WTC11 (cell line): ENCODE results near the gene PLXDC1. TPM values are rescaled to one million over a fixed set of nuclear protein-coding genes. Genes with fewer than 3 reads are reported as not detected.
A peak's percentile ranks its signal among the peaks of the same experiment; 100 is the strongest.

Source experiments
- CREM ChIP-seq: sonication (generic); formaldehyde crosslinking; IDR thresholded peaks from 2 replicates; pipeline ENCODE4 v1.8.1; 2022; ENCODE audit warnings: mild to moderate bottlenecking, missing genetic modification reagents, moderate library complexity
- ESRRA ChIP-seq: sonication (generic); formaldehyde crosslinking; IDR thresholded peaks from 2 replicates; pipeline ENCODE4 v1.8.1; 2022; ENCODE audit warnings: mild to moderate bottlenecking, missing genetic modification reagents, borderline replicate concordance
- FOXP1 ChIP-seq: sonication (generic); formaldehyde crosslinking; IDR thresholded peaks from 2 replicates; pipeline ENCODE4 v1.8.0; 2022; ENCODE audit warnings: missing genetic modification reagents, mild to moderate bottlenecking, moderate library complexity, borderline replicate concordance
- GTF2I ChIP-seq: fragments of 250-450 bp; sonication (Bioruptor Pico); conservative IDR thresholded peaks from 2 replicates; pipeline ENCODE4 v1.4.0; 2021; ENCODE audit warnings: mild to moderate bottlenecking
- JUN ChIP-seq: sonication (generic); formaldehyde crosslinking; IDR thresholded peaks from 2 replicates; pipeline ENCODE4 v1.8.0; 2023; ENCODE audit warnings: mild to moderate bottlenecking, missing genetic modification reagents
- KAT7 ChIP-seq: sonication (generic); formaldehyde crosslinking; IDR thresholded peaks from 2 replicates; pipeline ENCODE4 v1.8.1; 2023; ENCODE audit warnings: missing genetic modification reagents, mild to moderate bottlenecking, borderline replicate concordance
- NR1H2 ChIP-seq: sonication (generic); formaldehyde crosslinking; IDR thresholded peaks from 2 replicates; pipeline ENCODE4 v1.9.0; 2021; ENCODE audit warnings: mild to moderate bottlenecking, moderate library complexity, missing genetic modification reagents
- SP1 ChIP-seq: sonication (generic); formaldehyde crosslinking; conservative IDR thresholded peaks from 2 replicates; pipeline ENCODE4 v1.8.1; 2022; ENCODE audit warnings: missing genetic modification reagents
- TCF7 ChIP-seq: sonication (generic); formaldehyde crosslinking; IDR thresholded peaks from 2 replicates; pipeline ENCODE4 v1.8.0; 2022; ENCODE audit warnings: mild to moderate bottlenecking, low read depth, missing genetic modification reagents, moderate library complexity
- TP53 ChIP-seq: sonication (generic); formaldehyde crosslinking; IDR thresholded peaks from 2 replicates; pipeline ENCODE4 v1.8.1; 2023; ENCODE audit warnings: mild to moderate bottlenecking, missing genetic modification reagents
- ZNF232 ChIP-seq: sonication (generic); formaldehyde crosslinking; IDR thresholded peaks from 2 replicates; pipeline ENCODE4 v1.8.0; 2022; ENCODE audit warnings: mild to moderate bottlenecking, missing genetic modification reagents
- ZNF396 ChIP-seq: fragments of 250-450 bp; sonication (Bioruptor Pico); IDR thresholded peaks from 2 replicates; pipeline ENCODE4 v1.8.0; 2021; ENCODE audit warnings: mild to moderate bottlenecking, moderate library complexity, borderline replicate concordance
- ZNF423 ChIP-seq: fragments of 250-450 bp; sonication (Bioruptor Pico); IDR thresholded peaks from 2 replicates; pipeline ENCODE4 v2.1.2; 2022; ENCODE audit warnings: mild to moderate bottlenecking, moderate library complexity
- ZNF671 ChIP-seq: fragments of 250-450 bp; sonication (Bioruptor Pico); IDR thresholded peaks from 2 replicates; pipeline ENCODE4 v1.8.0; 2021; ENCODE audit warnings: mild to moderate bottlenecking
- total RNA-seq: library from RNA; stranded (reverse); gene quantifications from 3 replicates; pipeline ENCODE4 v1.2.3, GENCODE V29; 2021
- TF ChIP-seq, protein P1 (sequence below): sonication (generic); formaldehyde crosslinking; conservative IDR thresholded peaks from 2 replicates; pipeline ENCODE4 v1.8.1; 2022; ENCODE audit warnings: mild to moderate bottlenecking, missing genetic modification reagents
- TF ChIP-seq, protein P2 (sequence below): sonication (generic); formaldehyde crosslinking; IDR thresholded peaks from 2 replicates; pipeline ENCODE4 v1.8.1; 2023; ENCODE audit warnings: mild to moderate bottlenecking, missing genetic modification reagents, borderline replicate concordance
- TF ChIP-seq, protein P3 (sequence below): sonication (generic); formaldehyde crosslinking; conservative IDR thresholded peaks from 2 replicates; pipeline ENCODE4 v1.8.1; 2023; ENCODE audit warnings: mild to moderate bottlenecking, low read depth, missing genetic modification reagents, moderate library complexity
- TF ChIP-seq, protein P4 (sequence below): sonication (generic); formaldehyde crosslinking; IDR thresholded peaks from 2 replicates; pipeline ENCODE4 v1.8.1; 2023; ENCODE audit warnings: mild to moderate bottlenecking, moderate library complexity, missing genetic modification reagents
- TF ChIP-seq, protein P5 (sequence below): sonication (generic); formaldehyde crosslinking; IDR thresholded peaks from 2 replicates; pipeline ENCODE4 v1.8.0; 2023; ENCODE audit warnings: missing genetic modification reagents
- TF ChIP-seq, protein P6 (sequence below): fragments of 250-450 bp; sonication (Bioruptor Pico); IDR thresholded peaks from 2 replicates; pipeline ENCODE4 v1.9.0; 2021; ENCODE audit warnings: mild to moderate bottlenecking, borderline replicate concordance
- TF ChIP-seq, protein P7 (sequence below): fragments of 250-450 bp; sonication (Bioruptor Pico); IDR thresholded peaks from 2 replicates; pipeline ENCODE4 v1.9.0; 2021; ENCODE audit warnings: mild to moderate bottlenecking
- TF ChIP-seq, protein P8 (sequence below): sonication (generic); formaldehyde crosslinking; IDR thresholded peaks from 2 replicates; pipeline ENCODE4 v1.8.1; 2022; ENCODE audit warnings: missing genetic modification reagents, borderline replicate concordance

Gene PLXDC1
- total RNA-seq, 1 experiment from 2014 or later, result 5.4 TPM

DNA sequence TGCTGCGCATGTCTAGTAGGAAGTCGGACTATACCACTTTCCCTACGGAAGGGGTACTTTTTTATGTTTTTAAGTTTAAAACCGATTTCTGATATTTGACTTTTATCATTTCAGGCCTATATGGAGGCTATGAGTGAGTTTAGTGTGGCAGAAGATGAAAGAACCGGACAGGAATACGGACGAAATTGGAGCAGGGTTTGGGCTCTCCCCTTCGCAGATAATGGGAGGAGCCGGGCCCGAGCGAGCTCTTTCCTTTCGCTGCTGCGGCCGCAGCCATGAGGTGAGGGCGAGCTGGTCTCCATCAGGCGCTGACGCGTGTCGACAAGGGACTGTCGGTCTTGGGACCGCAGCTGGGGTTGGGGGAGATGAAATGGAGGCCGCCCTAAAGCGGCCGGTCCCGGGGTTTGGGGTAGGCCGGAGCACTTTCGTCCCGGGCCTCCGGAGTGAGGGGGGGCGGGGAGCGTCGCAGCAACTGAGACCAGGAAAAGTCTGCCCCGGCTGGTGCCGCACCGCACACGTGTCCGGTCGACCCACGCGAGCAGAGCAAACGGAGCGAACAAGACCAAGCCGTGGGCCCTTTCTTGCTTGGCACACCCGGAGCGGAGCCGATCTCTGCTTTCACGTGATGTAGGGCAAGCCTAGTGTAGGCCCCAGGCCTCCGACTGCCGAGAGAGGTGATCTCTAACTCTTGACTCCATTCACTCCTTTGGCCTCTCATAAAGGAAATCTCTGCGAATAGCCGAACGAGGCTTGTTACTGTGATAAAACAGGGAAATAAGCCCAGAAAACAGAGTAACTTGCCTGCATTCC, 48.8 kb upstream of the PLXDC1 start, which contains the start of gene RPL19 (continued):
- no peak for TF ChIP-seq KAT7 (CRISPR knock-in tag)
- TF ChIP-seq NR1H2 (CRISPR knock-in tag), result 0 out of 2 replicates have a peak, but pooled peaks have one; percentile 30
- TF ChIP-seq TCF7, result no peak
- TF ChIP-seq, protein P1, sequence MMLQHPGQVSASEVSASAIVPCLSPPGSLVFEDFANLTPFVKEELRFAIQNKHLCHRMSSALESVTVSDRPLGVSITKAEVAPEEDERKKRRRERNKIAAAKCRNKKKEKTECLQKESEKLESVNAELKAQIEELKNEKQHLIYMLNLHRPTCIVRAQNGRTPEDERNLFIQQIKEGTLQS (CRISPR knock-in tag), result no peak
- TF ChIP-seq ZNF423 (CRISPR knock-in tag), result no peak
- no peak for TF ChIP-seq ZNF232 (CRISPR knock-in tag)
- TF ChIP-seq TP53 (CRISPR knock-in tag), result no peak
- TF ChIP-seq, protein P2, sequence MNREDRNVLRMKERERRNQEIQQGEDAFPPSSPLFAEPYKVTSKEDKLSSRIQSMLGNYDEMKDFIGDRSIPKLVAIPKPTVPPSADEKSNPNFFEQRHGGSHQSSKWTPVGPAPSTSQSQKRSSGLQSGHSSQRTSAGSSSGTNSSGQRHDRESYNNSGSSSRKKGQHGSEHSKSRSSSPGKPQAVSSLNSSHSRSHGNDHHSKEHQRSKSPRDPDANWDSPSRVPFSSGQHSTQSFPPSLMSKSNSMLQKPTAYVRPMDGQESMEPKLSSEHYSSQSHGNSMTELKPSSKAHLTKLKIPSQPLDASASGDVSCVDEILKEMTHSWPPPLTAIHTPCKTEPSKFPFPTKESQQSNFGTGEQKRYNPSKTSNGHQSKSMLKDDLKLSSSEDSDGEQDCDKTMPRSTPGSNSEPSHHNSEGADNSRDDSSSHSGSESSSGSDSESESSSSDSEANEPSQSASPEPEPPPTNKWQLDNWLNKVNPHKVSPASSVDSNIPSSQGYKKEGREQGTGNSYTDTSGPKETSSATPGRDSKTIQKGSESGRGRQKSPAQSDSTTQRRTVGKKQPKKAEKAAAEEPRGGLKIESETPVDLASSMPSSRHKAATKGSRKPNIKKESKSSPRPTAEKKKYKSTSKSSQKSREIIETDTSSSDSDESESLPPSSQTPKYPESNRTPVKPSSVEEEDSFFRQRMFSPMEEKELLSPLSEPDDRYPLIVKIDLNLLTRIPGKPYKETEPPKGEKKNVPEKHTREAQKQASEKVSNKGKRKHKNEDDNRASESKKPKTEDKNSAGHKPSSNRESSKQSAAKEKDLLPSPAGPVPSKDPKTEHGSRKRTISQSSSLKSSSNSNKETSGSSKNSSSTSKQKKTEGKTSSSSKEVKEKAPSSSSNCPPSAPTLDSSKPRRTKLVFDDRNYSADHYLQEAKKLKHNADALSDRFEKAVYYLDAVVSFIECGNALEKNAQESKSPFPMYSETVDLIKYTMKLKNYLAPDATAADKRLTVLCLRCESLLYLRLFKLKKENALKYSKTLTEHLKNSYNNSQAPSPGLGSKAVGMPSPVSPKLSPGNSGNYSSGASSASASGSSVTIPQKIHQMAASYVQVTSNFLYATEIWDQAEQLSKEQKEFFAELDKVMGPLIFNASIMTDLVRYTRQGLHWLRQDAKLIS, result no peak
- no peak for TF ChIP-seq ZNF396 (CRISPR knock-in tag)
- TF ChIP-seq, protein P3, sequence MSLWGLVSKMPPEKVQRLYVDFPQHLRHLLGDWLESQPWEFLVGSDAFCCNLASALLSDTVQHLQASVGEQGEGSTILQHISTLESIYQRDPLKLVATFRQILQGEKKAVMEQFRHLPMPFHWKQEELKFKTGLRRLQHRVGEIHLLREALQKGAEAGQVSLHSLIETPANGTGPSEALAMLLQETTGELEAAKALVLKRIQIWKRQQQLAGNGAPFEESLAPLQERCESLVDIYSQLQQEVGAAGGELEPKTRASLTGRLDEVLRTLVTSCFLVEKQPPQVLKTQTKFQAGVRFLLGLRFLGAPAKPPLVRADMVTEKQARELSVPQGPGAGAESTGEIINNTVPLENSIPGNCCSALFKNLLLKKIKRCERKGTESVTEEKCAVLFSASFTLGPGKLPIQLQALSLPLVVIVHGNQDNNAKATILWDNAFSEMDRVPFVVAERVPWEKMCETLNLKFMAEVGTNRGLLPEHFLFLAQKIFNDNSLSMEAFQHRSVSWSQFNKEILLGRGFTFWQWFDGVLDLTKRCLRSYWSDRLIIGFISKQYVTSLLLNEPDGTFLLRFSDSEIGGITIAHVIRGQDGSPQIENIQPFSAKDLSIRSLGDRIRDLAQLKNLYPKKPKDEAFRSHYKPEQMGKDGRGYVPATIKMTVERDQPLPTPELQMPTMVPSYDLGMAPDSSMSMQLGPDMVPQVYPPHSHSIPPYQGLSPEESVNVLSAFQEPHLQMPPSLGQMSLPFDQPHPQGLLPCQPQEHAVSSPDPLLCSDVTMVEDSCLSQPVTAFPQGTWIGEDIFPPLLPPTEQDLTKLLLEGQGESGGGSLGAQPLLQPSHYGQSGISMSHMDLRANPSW (CRISPR knock-in tag), result no peak
- TF ChIP-seq ESRRA (CRISPR knock-in tag), result no peak
- TF ChIP-seq GTF2I, result no peak
- TF ChIP-seq, protein P4, sequence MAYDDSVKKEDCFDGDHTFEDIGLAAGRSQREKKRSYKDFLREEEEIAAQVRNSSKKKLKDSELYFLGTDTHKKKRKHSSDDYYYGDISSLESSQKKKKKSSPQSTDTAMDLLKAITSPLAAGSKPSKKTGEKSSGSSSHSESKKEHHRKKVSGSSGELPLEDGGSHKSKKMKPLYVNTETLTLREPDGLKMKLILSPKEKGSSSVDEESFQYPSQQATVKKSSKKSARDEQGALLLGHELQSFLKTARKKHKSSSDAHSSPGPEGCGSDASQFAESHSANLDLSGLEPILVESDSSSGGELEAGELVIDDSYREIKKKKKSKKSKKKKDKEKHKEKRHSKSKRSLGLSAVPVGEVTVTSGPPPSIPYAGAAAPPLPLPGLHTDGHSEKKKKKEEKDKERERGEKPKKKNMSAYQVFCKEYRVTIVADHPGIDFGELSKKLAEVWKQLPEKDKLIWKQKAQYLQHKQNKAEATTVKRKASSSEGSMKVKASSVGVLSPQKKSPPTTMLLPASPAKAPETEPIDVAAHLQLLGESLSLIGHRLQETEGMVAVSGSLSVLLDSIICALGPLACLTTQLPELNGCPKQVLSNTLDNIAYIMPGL (CRISPR knock-in tag), result peak; percentile 60; the same call in 1 of the 2 replicates
- 0 out of 2 replicates have a peak, but pooled peaks have one; percentile 41 for TF ChIP-seq SP1 (CRISPR knock-in tag)
- TF ChIP-seq FOXP1 (CRISPR knock-in tag), result no peak
- TF ChIP-seq JUN (CRISPR knock-in tag), result peak; percentile 73; the same call in 1 of the 2 replicates
- no peak for TF ChIP-seq ZNF671 (CRISPR knock-in tag)
- TF ChIP-seq, protein P5, sequence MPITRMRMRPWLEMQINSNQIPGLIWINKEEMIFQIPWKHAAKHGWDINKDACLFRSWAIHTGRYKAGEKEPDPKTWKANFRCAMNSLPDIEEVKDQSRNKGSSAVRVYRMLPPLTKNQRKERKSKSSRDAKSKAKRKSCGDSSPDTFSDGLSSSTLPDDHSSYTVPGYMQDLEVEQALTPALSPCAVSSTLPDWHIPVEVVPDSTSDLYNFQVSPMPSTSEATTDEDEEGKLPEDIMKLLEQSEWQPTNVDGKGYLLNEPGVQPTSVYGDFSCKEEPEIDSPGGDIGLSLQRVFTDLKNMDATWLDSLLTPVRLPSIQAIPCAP (CRISPR knock-in tag), result no peak; the same call in 1 of the 2 replicates
- TF ChIP-seq CREM (CRISPR knock-in tag), result 0 out of 2 replicates have a peak, but pooled peaks have one; percentile 30
- TF ChIP-seq, protein P6, sequence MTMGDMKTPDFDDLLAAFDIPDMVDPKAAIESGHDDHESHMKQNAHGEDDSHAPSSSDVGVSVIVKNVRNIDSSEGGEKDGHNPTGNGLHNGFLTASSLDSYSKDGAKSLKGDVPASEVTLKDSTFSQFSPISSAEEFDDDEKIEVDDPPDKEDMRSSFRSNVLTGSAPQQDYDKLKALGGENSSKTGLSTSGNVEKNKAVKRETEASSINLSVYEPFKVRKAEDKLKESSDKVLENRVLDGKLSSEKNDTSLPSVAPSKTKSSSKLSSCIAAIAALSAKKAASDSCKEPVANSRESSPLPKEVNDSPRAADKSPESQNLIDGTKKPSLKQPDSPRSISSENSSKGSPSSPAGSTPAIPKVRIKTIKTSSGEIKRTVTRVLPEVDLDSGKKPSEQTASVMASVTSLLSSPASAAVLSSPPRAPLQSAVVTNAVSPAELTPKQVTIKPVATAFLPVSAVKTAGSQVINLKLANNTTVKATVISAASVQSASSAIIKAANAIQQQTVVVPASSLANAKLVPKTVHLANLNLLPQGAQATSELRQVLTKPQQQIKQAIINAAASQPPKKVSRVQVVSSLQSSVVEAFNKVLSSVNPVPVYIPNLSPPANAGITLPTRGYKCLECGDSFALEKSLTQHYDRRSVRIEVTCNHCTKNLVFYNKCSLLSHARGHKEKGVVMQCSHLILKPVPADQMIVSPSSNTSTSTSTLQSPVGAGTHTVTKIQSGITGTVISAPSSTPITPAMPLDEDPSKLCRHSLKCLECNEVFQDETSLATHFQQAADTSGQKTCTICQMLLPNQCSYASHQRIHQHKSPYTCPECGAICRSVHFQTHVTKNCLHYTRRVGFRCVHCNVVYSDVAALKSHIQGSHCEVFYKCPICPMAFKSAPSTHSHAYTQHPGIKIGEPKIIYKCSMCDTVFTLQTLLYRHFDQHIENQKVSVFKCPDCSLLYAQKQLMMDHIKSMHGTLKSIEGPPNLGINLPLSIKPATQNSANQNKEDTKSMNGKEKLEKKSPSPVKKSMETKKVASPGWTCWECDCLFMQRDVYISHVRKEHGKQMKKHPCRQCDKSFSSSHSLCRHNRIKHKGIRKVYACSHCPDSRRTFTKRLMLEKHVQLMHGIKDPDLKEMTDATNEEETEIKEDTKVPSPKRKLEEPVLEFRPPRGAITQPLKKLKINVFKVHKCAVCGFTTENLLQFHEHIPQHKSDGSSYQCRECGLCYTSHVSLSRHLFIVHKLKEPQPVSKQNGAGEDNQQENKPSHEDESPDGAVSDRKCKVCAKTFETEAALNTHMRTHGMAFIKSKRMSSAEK, result no peak
- TF ChIP-seq, protein P7, sequence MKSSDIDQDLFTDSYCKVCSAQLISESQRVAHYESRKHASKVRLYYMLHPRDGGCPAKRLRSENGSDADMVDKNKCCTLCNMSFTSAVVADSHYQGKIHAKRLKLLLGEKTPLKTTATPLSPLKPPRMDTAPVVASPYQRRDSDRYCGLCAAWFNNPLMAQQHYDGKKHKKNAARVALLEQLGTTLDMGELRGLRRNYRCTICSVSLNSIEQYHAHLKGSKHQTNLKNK, result no peak
- TF ChIP-seq, protein P8, sequence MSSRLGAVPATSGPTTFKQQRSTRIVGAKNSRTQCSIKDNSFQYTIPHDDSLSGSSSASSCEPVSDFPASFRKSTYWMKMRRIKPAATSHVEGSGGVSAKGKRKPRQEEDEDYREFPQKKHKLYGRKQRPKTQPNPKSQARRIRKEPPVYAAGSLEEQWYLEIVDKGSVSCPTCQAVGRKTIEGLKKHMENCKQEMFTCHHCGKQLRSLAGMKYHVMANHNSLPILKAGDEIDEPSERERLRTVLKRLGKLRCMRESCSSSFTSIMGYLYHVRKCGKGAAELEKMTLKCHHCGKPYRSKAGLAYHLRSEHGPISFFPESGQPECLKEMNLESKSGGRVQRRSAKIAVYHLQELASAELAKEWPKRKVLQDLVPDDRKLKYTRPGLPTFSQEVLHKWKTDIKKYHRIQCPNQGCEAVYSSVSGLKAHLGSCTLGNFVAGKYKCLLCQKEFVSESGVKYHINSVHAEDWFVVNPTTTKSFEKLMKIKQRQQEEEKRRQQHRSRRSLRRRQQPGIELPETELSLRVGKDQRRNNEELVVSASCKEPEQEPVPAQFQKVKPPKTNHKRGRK (CRISPR knock-in tag), result no peak
